Measurements from ENCODE around the gene ZFHX3.

DNA sequence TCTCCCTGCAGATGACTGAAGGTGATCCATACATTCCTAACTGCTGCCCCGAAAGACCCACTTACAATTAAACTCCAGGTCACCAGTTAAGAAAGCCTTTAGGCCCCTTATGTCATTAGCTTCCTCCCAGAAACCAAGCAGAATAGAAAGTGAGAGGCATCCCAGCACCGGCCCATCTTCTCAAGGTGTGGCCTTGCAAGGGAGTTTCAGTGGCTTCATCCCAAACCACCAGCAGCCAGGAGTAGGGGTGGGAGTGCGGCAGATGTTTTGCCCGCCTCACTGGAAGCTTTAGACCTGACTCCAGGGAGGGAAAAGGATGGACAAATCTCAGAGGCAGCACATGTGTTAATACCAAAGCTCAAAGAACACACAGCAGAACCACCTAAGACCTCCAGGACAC lies 5.1 kb downstream of the ZFHX3 start:
- TF ChIP-seq, protein P1, sequence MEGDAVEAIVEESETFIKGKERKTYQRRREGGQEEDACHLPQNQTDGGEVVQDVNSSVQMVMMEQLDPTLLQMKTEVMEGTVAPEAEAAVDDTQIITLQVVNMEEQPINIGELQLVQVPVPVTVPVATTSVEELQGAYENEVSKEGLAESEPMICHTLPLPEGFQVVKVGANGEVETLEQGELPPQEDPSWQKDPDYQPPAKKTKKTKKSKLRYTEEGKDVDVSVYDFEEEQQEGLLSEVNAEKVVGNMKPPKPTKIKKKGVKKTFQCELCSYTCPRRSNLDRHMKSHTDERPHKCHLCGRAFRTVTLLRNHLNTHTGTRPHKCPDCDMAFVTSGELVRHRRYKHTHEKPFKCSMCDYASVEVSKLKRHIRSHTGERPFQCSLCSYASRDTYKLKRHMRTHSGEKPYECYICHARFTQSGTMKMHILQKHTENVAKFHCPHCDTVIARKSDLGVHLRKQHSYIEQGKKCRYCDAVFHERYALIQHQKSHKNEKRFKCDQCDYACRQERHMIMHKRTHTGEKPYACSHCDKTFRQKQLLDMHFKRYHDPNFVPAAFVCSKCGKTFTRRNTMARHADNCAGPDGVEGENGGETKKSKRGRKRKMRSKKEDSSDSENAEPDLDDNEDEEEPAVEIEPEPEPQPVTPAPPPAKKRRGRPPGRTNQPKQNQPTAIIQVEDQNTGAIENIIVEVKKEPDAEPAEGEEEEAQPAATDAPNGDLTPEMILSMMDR (IDR thresholded peaks at IDR 0.05; ENCODE audit: low read depth, low read length), result no peak
- no peak for TF ChIP-seq EZH2phosphoT487 (IDR thresholded peaks at IDR 0.05; ENCODE audit: low read depth)
